ENCODE data around the gene ARSJ.

DNA sequence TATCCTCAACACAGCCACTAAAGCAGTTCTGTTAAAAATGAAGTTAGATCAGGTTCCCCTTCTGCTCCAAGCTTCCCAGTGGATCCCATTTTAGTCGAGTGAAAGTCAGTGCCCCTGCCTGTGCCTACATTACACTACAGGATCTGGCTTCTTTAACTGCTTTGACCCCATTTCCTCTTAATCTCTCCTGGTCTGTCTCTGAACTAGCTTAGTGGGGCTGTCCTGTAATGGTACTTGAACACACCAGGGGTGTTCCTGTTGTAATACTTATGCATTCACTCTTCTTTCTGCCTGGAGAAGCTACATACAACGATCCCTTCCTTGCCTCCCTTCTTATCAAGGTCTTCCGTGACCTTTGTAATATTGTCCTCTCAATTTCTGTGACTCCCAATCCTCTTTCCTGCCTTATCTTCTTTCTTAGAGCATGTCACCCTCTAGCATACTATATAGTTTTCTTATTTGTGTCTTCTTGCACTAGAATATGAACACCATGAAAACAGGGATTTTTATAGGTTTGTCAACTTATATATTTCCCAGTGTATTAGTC, 16.7 kb downstream of the ARSJ start:
- TF ChIP-seq, protein P1, sequence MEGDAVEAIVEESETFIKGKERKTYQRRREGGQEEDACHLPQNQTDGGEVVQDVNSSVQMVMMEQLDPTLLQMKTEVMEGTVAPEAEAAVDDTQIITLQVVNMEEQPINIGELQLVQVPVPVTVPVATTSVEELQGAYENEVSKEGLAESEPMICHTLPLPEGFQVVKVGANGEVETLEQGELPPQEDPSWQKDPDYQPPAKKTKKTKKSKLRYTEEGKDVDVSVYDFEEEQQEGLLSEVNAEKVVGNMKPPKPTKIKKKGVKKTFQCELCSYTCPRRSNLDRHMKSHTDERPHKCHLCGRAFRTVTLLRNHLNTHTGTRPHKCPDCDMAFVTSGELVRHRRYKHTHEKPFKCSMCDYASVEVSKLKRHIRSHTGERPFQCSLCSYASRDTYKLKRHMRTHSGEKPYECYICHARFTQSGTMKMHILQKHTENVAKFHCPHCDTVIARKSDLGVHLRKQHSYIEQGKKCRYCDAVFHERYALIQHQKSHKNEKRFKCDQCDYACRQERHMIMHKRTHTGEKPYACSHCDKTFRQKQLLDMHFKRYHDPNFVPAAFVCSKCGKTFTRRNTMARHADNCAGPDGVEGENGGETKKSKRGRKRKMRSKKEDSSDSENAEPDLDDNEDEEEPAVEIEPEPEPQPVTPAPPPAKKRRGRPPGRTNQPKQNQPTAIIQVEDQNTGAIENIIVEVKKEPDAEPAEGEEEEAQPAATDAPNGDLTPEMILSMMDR (IDR thresholded peaks at IDR 0.05; ENCODE audit: low read depth, low read length, poor library complexity, severe bottlenecking) = no peak
- TF ChIP-seq EZH2phosphoT487 (IDR thresholded peaks at IDR 0.05; ENCODE audit: borderline replicate concordance, low read length) = no peak

Data from DOHH2 (cell line).